Measurements from ENCODE around the gene LAMA3. TPM values are rescaled to one million over a fixed set of nuclear protein-coding genes. Genes with fewer than 3 reads are reported as not detected.

LAMA3 gene
- total RNA-seq, 1 experiment from 2014 or later: 0.56 TPM

GRCh38 chr18:23822590-23823385 lies 133.5 kb downstream of the LAMA3 start:
- DNase-seq (ENCODE audit: low read depth): peak; percentile 73

GRCh38 chr18:23824240-23824639 lies 135.0 kb downstream of the LAMA3 start:
- DNase-seq (ENCODE audit: low read depth): no peak

GRCh38 chr18:23824669-23825068 lies 135.4 kb downstream of the LAMA3 start:
- DNase-seq (ENCODE audit: low read depth): peak; percentile 31

GRCh38 chr18:23825496-23825895 lies 136.2 kb downstream of the LAMA3 start:
- no peak for DNase-seq (ENCODE audit: low read depth)

- peak; percentile 56 for DNase-seq (ENCODE audit: low read depth)
Observed at GRCh38 chr18:23825978-23826405, 136.7 kb downstream of the LAMA3 start.

- DNase-seq (ENCODE audit: low read depth): no peak
Observed at GRCh38 chr18:23826850-23827620, 137.8 kb downstream of the LAMA3 start.

GRCh38 chr18:23827681-23828080 lies 138.4 kb downstream of the LAMA3 start:
- DNase-seq (ENCODE audit: low read depth): no peak

- DNase-seq (ENCODE audit: low read depth): peak; percentile 91
Observed at GRCh38 chr18:23828426-23828825, 139.2 kb downstream of the LAMA3 start.

GRCh38 chr18:23832911-23833310 lies 143.7 kb downstream of the LAMA3 start:
- no peak for DNase-seq (ENCODE audit: low read depth)

- DNase-seq (ENCODE audit: low read depth): no peak
Observed at GRCh38 chr18:23833714-23834113, 144.5 kb downstream of the LAMA3 start.

- DNase-seq (ENCODE audit: low read depth): peak; percentile 40
Observed at GRCh38 chr18:23835091-23835490, 145.8 kb downstream of the LAMA3 start.

- no peak for DNase-seq (ENCODE audit: low read depth)
Observed at GRCh38 chr18:23835506-23835905, 146.3 kb downstream of the LAMA3 start.

GRCh38 chr18:23837591-23837990 lies 148.3 kb downstream of the LAMA3 start:
- peak; percentile 72 for DNase-seq (ENCODE audit: low read depth)

GRCh38 chr18:23838233-23838632 lies 149.0 kb downstream of the LAMA3 start:
- DNase-seq (ENCODE audit: low read depth): no peak

GRCh38 chr18:23838801-23839366 lies 149.6 kb downstream of the LAMA3 start:
- peak; percentile 81 for DNase-seq (ENCODE audit: low read depth)

GRCh38 chr18:23842305-23842704 lies 153.1 kb downstream of the LAMA3 start:
- no peak for DNase-seq (ENCODE audit: low read depth)

GRCh38 chr18:23844991-23845680 lies 155.9 kb downstream of the LAMA3 start:
- DNase-seq (ENCODE audit: low read depth): peak; percentile 46

- DNase-seq (ENCODE audit: low read depth): no peak
Observed at GRCh38 chr18:23845988-23846630, 156.9 kb downstream of the LAMA3 start.

GRCh38 chr18:23847321-23847986 lies 158.2 kb downstream of the LAMA3 start:
- no peak for DNase-seq (ENCODE audit: low read depth)

GRCh38 chr18:23849141-23849540 lies 159.9 kb downstream of the LAMA3 start:
- peak; percentile 58 for DNase-seq (ENCODE audit: low read depth)

Data from HT1080 (cell line).